SU-DHL-6 (cell line): ENCODE data around the gene PPP1R12B.

Experiments used
- CTCF ChIP-seq: fragments of 200-600 bp; sonication (generic); IDR thresholded peaks from one replicate; pipeline ENCODE4 v1.5.1; 2017; ENCODE audit warnings: antibody characterized with exemption, mild to moderate bottlenecking, low read length, moderate library complexity; ENCODE audit not compliant: insufficient read depth, poor library complexity, severe bottlenecking
- EZH2phosphoT487 ChIP-seq: fragments of 200-600 bp; sonication (generic), shearing (Covaris generic); conservative IDR thresholded peaks from 2 replicates; pipeline ENCODE4 v1.6.1; 2018; ENCODE audit warnings: mild to moderate bottlenecking, antibody characterized with exemption, low read length, moderate library complexity, mixed read lengths

DNA sequence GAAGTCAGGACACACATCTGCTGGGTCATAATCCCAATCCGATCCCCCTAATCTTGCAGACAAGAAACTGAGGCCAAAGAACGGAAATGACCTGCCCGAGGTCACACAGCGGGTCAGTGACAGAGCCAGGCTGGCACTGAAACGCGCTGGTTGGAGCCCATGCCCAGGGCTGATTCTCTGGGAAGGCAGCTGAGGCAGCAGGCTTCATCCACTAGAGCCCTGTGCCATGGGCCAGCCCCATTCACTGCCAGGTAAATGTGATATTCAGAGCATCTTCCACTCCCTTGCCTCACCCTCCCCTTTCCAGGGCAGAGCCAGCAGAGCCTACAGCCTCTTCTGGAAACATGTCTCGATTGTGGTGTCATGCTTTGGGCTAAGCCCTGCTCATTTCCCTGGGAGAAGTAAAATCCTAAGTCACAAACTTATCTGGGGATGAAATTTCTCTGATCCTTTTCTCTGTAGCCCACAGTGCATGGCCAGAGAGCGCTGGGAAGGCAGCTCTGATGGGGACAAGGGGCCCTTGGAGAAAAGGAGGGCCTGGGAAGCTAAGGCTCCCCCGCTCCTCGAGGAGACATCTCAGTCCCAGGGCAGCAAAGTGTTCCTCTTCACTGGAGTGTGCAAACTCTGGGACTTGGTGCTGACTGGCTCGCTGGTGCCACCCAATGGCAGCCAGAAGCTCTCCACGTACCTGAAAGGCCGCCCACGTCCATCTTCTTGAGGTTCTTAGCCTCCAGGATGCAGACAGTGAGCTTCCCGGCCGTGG is 251.4 kb downstream of the PPP1R12B start:
- TF ChIP-seq CTCF (peak; percentile 51), EZH2phosphoT487 (no peak)
